Measurements from ENCODE around the gene VPS39. TPM values are rescaled to one million over a fixed set of nuclear protein-coding genes. Genes with fewer than 3 reads are reported as not detected.

Gene VPS39
- total and polyA plus RNA-seq, 2 of the 8 experiments (the other 6 are each of a cell fraction or from before 2014, with no cell fraction given): 34.4 to 36.6 TPM

DNA sequence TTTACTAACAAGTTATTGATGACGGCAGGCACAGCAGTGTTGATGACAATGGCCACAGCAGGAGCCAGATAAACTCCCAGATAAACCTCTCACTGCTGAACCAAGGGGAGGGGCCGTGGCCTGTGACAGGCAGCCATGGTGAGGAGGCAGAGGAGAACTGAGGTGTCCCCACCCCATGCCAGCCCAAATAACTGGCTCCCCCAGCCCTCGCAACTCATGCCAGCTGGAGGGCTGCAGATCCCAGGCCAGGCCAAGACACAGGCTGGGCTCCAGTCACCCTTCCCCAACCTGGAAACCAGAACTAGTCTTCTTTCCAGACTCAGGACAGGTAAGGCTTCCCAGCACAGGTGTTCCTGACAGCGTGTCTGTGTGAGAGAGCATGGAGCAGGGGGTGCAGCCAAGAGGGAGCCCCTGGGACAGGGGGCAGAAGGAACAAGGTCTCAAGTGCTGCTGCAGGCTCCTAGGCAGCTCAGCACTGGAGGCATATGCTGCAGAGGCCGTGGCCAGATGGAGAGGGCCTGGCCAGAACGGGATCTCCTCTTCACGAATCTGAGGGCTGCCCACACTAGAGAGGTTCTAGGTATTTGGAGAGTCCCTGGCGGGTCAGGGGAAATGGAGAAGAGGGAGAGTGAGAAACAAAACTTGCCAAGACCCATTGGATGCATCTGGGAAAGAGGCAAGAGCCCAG, 67.6 kb downstream of the VPS39 start (continued):
- TF ChIP-seq POU5F1 (IDR thresholded peaks at IDR 0.05; ENCODE audit: low read depth, low read length): no peak
- TF ChIP-seq, protein P1, sequence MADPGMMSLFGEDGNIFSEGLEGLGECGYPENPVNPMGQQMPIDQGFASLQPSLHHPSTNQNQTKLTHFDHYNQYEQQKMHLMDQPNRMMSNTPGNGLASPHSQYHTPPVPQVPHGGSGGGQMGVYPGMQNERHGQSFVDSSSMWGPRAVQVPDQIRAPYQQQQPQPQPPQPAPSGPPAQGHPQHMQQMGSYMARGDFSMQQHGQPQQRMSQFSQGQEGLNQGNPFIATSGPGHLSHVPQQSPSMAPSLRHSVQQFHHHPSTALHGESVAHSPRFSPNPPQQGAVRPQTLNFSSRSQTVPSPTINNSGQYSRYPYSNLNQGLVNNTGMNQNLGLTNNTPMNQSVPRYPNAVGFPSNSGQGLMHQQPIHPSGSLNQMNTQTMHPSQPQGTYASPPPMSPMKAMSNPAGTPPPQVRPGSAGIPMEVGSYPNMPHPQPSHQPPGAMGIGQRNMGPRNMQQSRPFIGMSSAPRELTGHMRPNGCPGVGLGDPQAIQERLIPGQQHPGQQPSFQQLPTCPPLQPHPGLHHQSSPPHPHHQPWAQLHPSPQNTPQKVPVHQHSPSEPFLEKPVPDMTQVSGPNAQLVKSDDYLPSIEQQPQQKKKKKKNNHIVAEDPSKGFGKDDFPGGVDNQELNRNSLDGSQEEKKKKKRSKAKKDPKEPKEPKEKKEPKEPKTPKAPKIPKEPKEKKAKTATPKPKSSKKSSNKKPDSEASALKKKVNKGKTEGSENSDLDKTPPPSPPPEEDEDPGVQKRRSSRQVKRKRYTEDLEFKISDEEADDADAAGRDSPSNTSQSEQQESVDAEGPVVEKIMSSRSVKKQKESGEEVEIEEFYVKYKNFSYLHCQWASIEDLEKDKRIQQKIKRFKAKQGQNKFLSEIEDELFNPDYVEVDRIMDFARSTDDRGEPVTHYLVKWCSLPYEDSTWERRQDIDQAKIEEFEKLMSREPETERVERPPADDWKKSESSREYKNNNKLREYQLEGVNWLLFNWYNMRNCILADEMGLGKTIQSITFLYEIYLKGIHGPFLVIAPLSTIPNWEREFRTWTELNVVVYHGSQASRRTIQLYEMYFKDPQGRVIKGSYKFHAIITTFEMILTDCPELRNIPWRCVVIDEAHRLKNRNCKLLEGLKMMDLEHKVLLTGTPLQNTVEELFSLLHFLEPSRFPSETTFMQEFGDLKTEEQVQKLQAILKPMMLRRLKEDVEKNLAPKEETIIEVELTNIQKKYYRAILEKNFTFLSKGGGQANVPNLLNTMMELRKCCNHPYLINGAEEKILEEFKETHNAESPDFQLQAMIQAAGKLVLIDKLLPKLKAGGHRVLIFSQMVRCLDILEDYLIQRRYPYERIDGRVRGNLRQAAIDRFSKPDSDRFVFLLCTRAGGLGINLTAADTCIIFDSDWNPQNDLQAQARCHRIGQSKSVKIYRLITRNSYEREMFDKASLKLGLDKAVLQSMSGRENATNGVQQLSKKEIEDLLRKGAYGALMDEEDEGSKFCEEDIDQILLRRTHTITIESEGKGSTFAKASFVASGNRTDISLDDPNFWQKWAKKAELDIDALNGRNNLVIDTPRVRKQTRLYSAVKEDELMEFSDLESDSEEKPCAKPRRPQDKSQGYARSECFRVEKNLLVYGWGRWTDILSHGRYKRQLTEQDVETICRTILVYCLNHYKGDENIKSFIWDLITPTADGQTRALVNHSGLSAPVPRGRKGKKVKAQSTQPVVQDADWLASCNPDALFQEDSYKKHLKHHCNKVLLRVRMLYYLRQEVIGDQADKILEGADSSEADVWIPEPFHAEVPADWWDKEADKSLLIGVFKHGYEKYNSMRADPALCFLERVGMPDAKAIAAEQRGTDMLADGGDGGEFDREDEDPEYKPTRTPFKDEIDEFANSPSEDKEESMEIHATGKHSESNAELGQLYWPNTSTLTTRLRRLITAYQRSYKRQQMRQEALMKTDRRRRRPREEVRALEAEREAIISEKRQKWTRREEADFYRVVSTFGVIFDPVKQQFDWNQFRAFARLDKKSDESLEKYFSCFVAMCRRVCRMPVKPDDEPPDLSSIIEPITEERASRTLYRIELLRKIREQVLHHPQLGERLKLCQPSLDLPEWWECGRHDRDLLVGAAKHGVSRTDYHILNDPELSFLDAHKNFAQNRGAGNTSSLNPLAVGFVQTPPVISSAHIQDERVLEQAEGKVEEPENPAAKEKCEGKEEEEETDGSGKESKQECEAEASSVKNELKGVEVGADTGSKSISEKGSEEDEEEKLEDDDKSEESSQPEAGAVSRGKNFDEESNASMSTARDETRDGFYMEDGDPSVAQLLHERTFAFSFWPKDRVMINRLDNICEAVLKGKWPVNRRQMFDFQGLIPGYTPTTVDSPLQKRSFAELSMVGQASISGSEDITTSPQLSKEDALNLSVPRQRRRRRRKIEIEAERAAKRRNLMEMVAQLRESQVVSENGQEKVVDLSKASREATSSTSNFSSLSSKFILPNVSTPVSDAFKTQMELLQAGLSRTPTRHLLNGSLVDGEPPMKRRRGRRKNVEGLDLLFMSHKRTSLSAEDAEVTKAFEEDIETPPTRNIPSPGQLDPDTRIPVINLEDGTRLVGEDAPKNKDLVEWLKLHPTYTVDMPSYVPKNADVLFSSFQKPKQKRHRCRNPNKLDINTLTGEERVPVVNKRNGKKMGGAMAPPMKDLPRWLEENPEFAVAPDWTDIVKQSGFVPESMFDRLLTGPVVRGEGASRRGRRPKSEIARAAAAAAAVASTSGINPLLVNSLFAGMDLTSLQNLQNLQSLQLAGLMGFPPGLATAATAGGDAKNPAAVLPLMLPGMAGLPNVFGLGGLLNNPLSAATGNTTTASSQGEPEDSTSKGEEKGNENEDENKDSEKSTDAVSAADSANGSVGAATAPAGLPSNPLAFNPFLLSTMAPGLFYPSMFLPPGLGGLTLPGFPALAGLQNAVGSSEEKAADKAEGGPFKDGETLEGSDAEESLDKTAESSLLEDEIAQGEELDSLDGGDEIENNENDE (IDR thresholded peaks at IDR 0.05; ENCODE audit: insufficient replicate concordance, low read length): no peak
- TF ChIP-seq RXRA (IDR thresholded peaks at IDR 0.05; ENCODE audit: insufficient read depth, low read depth, low read length): no peak
